HepG2 (cell line): ENCODE measurements around the gene BLVRA. TPM values are rescaled to one million over a fixed set of nuclear protein-coding genes. Genes with fewer than 3 reads are reported as not detected.

Source experiments
- ARID3A ChIP-seq: IDR thresholded peaks from 2 replicates; pipeline ENCODE4 v1.6.1; 2012; ENCODE audit warnings: low read depth, low read length, improper control_type of control experiment
- CERS6 ChIP-seq: sonication (generic); formaldehyde crosslinking; IDR thresholded peaks from 2 replicates; pipeline ENCODE4 v1.5.0; 2020; ENCODE audit warnings: missing genetic modification reagents
- ETS1 ChIP-seq: sonication (generic); formaldehyde crosslinking; IDR thresholded peaks from 2 replicates; pipeline ENCODE4 v1.4.0; 2020; ENCODE audit warnings: missing genetic modification reagents
- GATAD2A ChIP-seq: IDR thresholded peaks from 2 replicates; pipeline ENCODE4 v1.6.1; 2016
- GTF2F1 ChIP-seq: fragments of 150-350 bp; IDR thresholded peaks from 2 replicates; pipeline ENCODE4 v1.6.1; 2014; ENCODE audit warnings: low read length
- KLF9 ChIP-seq: IDR thresholded peaks from 2 replicates; pipeline ENCODE4 v1.6.1; 2016; ENCODE audit warnings: low read depth
- MIER2 ChIP-seq: IDR thresholded peaks from 2 replicates; pipeline ENCODE4 v1.6.1; 2016; ENCODE audit warnings: missing biosample characterization, missing genetic modification reagents
- PHF8 ChIP-seq: sonication (generic); formaldehyde crosslinking; IDR thresholded peaks from 2 replicates; pipeline ENCODE4 v1.5.0; 2020; ENCODE audit warnings: missing genetic modification reagents
- TAF1 ChIP-seq: sonication (generic); formaldehyde crosslinking; IDR thresholded peaks from 2 replicates; pipeline ENCODE4 v1.4.0; 2020; ENCODE audit warnings: missing genetic modification reagents
- ZBTB40 ChIP-seq, 2 experiments: fragments of 450-650 bp in 1 of 2; sonication (generic) in 1 of 2; formaldehyde crosslinking in 1 of 2; IDR thresholded peaks; 2 replicates each; pipeline versions ENCODE4 v1.6.1 to v1.8.0; 2016 to 2022; ENCODE audit warnings: antibody characterized with exemption in 1 of 2, mild to moderate bottlenecking in 1 of 2, missing genetic modification reagents in 1 of 2
- ZIK1 ChIP-seq: sonication (generic); formaldehyde crosslinking; IDR thresholded peaks from 2 replicates; pipeline ENCODE4 v1.5.0; 2020; ENCODE audit warnings: mild to moderate bottlenecking, low read depth, missing genetic modification reagents, borderline replicate concordance
- ZNF24 ChIP-seq: fragments of 450-650 bp; IDR thresholded peaks from 2 replicates; pipeline ENCODE4 v1.6.1; 2017; ENCODE audit warnings: antibody characterized with exemption, mild to moderate bottlenecking
- ZNF652 ChIP-seq: IDR thresholded peaks from 2 replicates; pipeline ENCODE4 v1.6.1; 2016; ENCODE audit warnings: low read depth, borderline replicate concordance
- ZNF670 ChIP-seq: sonication (generic); formaldehyde crosslinking; IDR thresholded peaks from 2 replicates; pipeline ENCODE4 v1.8.0; 2022; ENCODE audit warnings: mild to moderate bottlenecking, missing genetic modification reagents, borderline replicate concordance
- ZNF768 ChIP-seq: sonication (generic); formaldehyde crosslinking; IDR thresholded peaks from 2 replicates; pipeline ENCODE4 v1.4.0; 2020; ENCODE audit warnings: missing genetic modification reagents
- polyA plus RNA-seq, 8 experiments: library from polyadenylated mRNA; depleted of rRNA in 3 of 8; stranded (reverse) in 7 of 8; unstranded in 1 of 8; fragments of >200 nt; fragmentation: Illumina TruSeq in 4 of 8; extraction: Trizol in 4 of 8; gene quantifications; 2 replicates each; pipeline versions ENCODE4 v1.2.1 to v1.2.3, GENCODE V29; 2011 to 2016; ENCODE audit warnings: low read depth in 4 of 8, missing spikeins in 1 of 8, mixed read lengths in 1 of 8; ENCODE audit not compliant: insufficient read depth in 1 of 8
- total RNA-seq, 5 experiments: library from RNA; depleted of rRNA; stranded (reverse); fragments of >200 nt; fragmentation: Illumina TruSeq; extraction: Trizol; gene quantifications; 2 replicates each; pipeline ENCODE4 v1.2.3, GENCODE V29; 2016; ENCODE audit warnings: low read depth in 1 of 5

BLVRA gene
- total and polyA plus RNA-seq, 2 of the 13 experiments (the other 11 are each of a cell fraction or from before 2014, with no cell fraction given): 39.2 to 64.2 TPM

- TF ChIP-seq GATAD2A (CRISPR knock-in tag) (peak; percentile 75), GTF2F1 (no peak), TAF1 (CRISPR knock-in tag) (peak; percentile 96), ZNF768 (CRISPR knock-in tag) (peak; percentile 25; the same call in 1 of the 2 replicates), CERS6 (CRISPR knock-in tag) (no peak), ARID3A (peak; percentile 16; the same call in 1 of the 2 replicates), ZIK1 (CRISPR knock-in tag) (no peak), KLF9 (CRISPR knock-in tag) (no peak), ZNF670 (CRISPR knock-in tag) (peak; percentile 64; the same call in 1 of the 2 replicates), MIER2 (CRISPR knock-in tag) (0 out of 2 replicates have a peak, but pooled peaks have one; percentile 12), ETS1 (CRISPR knock-in tag) (no peak), ZBTB40 (IDR thresholded peaks at IDR 0.05) (no peak), ZBTB40 (CRISPR knock-in tag; IDR thresholded peaks at IDR 0.05) (peak; percentile 83), PHF8 (CRISPR knock-in tag) (peak; percentile 95), ZNF24 (no peak), ZNF652 (CRISPR knock-in tag) (no peak)
Measured at GRCh38 chr7:43729214-43729923, 29.1 kb upstream of the BLVRA start, which contains the start of gene COA1 (continued).
